Kidney (tissue), 14 donors: ENCODE data around the gene DNAH11. TPM values are rescaled to one million over a fixed set of nuclear protein-coding genes. Genes with fewer than 3 reads are reported as not detected.
A peak's percentile ranks its signal among the peaks of the same experiment; 100 is the strongest.

Experiments
- DNase-seq, 5 donors: peaks; one replicate each; pipeline ENCODE4 v3.0.0-alpha.2; 2013 to 2020
- FAIRE-seq: peaks from 2 replicates; lab custom pipeline; 2012; peaks lifted over from hg19 to GRCh38; lab: Jason Lieb, UNC
- H3K27ac ChIP-seq, 2 donors: one replicate each; pipeline ENCODE4 v1.7.0; 2013; ENCODE audit warnings: low read depth in 2 of 2, low read length in 2 of 2, inconsistent platforms in 1 of 2
- H3K27me3 ChIP-seq: one replicate; pipeline ENCODE4 v1.7.1; 2013; ENCODE audit warnings: low read length, inconsistent platforms; ENCODE audit not compliant: control insufficient read depth, insufficient read depth
- H3K36me3 ChIP-seq, 3 donors: one replicate each; pipeline versions ENCODE4 v1.7.0 to v1.7.1; 2013; ENCODE audit warnings: low read length in 3 of 3, control low read depth in 1 of 3, inconsistent platforms in 1 of 3; ENCODE audit not compliant: insufficient read depth in 3 of 3, control insufficient read depth in 2 of 3
- H3K4me1 ChIP-seq, 3 donors: one replicate each; pipeline versions ENCODE4 v1.7.0 to v1.7.1; 2013; ENCODE audit warnings: low read length in 3 of 3, inconsistent platforms in 1 of 3, low read depth in 1 of 3; ENCODE audit not compliant: control insufficient read depth in 2 of 3, insufficient read depth in 2 of 3
- H3K4me3 ChIP-seq, 3 donors: one replicate each; pipeline versions ENCODE4 v1.7.0 to v1.8.1; 2013; ENCODE audit warnings: low read length in 3 of 3, control low read depth in 1 of 3, inconsistent platforms in 1 of 3
- H3K9ac ChIP-seq, 3 donors: one replicate each; pipeline versions ENCODE4 v1.7.0 to v1.7.1; 2013; ENCODE audit warnings: low read length in 3 of 3, control low read depth in 1 of 3, inconsistent platforms in 1 of 3
- H3K9me3 ChIP-seq, 3 donors: one replicate each; pipeline versions ENCODE4 v1.7.0 to v1.7.1; 2013; ENCODE audit warnings: low read length in 3 of 3, control low read depth in 1 of 3, inconsistent platforms in 1 of 3; ENCODE audit not compliant: control insufficient read depth in 2 of 3, insufficient read depth in 1 of 3
- CTCF ChIP-seq: IDR thresholded peaks from 3 replicates; pipeline ENCODE4 v1.5.1; 2012; ENCODE audit warnings: mild to moderate bottlenecking, moderate library complexity, borderline replicate concordance; ENCODE audit not compliant: insufficient read depth; ENCODE audit errors: extremely low read depth
- intact Hi-C: fragments of 100-400 bp; cut with DNase I; formaldehyde crosslinking; loops from one replicate; pipeline ENCODE4 v1.11.1; 2022
- polyA plus RNA-seq: library from polyadenylated mRNA; stranded (reverse); fragments of 350-450 nt; fragmentation: Illumina TruSeq; extraction: RNeasy Lipid Tissue Mini Kit (QIAGEN cat#74804); gene quantifications from one replicate; pipeline ENCODE4 v1.2.3, GENCODE V29; 2014; ENCODE audit warnings: low read depth, low replicate concordance; ENCODE audit not compliant: insufficient read depth
- total RNA-seq: library from RNA; stranded (reverse); fragmentation: NEBNext Ultra II Directional; extraction: Animal tissue kit (Norgen Biotek cat#: 25700); gene quantifications from one replicate; pipeline ENCODE4 v1.2.1, GENCODE V29; 2021
- donor health status: control.
- donor health status: control.
- donor health status: control.
- donor health status: control.
- donor health status: control.
- donor health status: DM: yes; HTN: yes; CAD: no.
- donor health status: Normal renal cell carcinoma (clear cell type).

DNAH11 gene
- total and polyA plus RNA-seq, 2 donors from 2014 or later: 0.58 to 2.3 TPM

GRCh38 chr7:21642422-21642821 lies 99.6 kb downstream of the DNAH11 start:
- intact Hi-C loops: no loop called here

GRCh38 chr7:21651697-21652096 lies 108.9 kb downstream of the DNAH11 start:
- FAIRE-seq (no peak), DNase-seq (peak in 1 of 5 donors; percentile 3)
- Histone ChIP-seq H3K9ac (no peak overlapping the region), H3K27ac (no peak overlapping the region), H3K36me3 (no peaks in the 10 kb centered on the region), H3K9me3 (no peaks in the 10 kb centered on the region), H3K4me3 (no peak overlapping the region), H3K4me1 (no peaks in the 10 kb centered on the region), H3K27me3 (no peaks in the 10 kb centered on the region)
- intact Hi-C loops: no loop called here
- no peak for TF ChIP-seq CTCF

More at GRCh38 chr7:21642422-21642821, 99.6 kb downstream of the DNAH11 start:
- Histone ChIP-seq H3K4me3 (no peak overlapping the region), H3K4me1 (no peaks in the 10 kb centered on the region), H3K27me3 (no peaks in the 10 kb centered on the region), H3K9ac (no peak overlapping the region), H3K36me3 (no peaks in the 10 kb centered on the region), H3K9me3 (no peaks in the 10 kb centered on the region), H3K27ac (no peak overlapping the region)
- FAIRE-seq: no peak
- no peak for TF ChIP-seq CTCF
- DNase-seq: peak in 2 of 5 donors; percentile 15 to 19

- TF ChIP-seq CTCF: no peak
- no peaks in the 10 kb centered on the region for H3K27me3 ChIP-seq
- DNase-seq (no peak), FAIRE-seq (no peak)
- H3K27ac ChIP-seq: no peak overlapping the region
- H3K36me3 ChIP-seq: no peaks in the 10 kb centered on the region
- intact Hi-C loops: no loop called here
- H3K4me1 ChIP-seq: no peaks in the 10 kb centered on the region
- H3K4me3 ChIP-seq: no peak overlapping the region
- no peaks in the 10 kb centered on the region for H3K9me3 ChIP-seq
- H3K9ac ChIP-seq: no peak overlapping the region
Observed at GRCh38 chr7:21653623-21654022, 110.8 kb downstream of the DNAH11 start.

- Histone ChIP-seq H3K9ac (no peak overlapping the region), H3K27me3 (no peaks in the 10 kb centered on the region), H3K27ac (no peak overlapping the region), H3K36me3 (no peaks in the 10 kb centered on the region), H3K4me1 (no peaks in the 10 kb centered on the region), H3K4me3 (no peak overlapping the region), H3K9me3 (no peaks in the 10 kb centered on the region)
- FAIRE-seq (no peak), DNase-seq (no peak)
- no peak for TF ChIP-seq CTCF
- intact Hi-C loops: no loop called here
Observed at GRCh38 chr7:21656081-21656480, 113.2 kb downstream of the DNAH11 start.
